HL-60/S4 (cell line): ENCODE measurements around the gene RPS6KA3.
"Not testable (repeated sequence)": the region's sequence is repeated elsewhere in the genome, so short reads cannot be mapped to it uniquely, and the experiment has no call there.

Experiments
- in situ Hi-C: fragments of 300-500 bp; cut with MboI; formaldehyde crosslinking; loops from 2 replicates; pipeline ENCODE4 v1.14.3; 2022; ENCODE audit warnings: low sequenced_read_pairs

RPS6KA3 gene

GRCh38 chrX:20265726-20266681, 705 bp downstream of the RPS6KA3 start:
- in situ Hi-C loops: no loop called here

- in situ Hi-C loops: no loop called here
These were observed 1.4 kb downstream of the RPS6KA3 start for GRCh38 chrX:20265221-20265725.

- in situ Hi-C loops: no loop called here
These were observed 3.2 kb downstream of the RPS6KA3 start for GRCh38 chrX:20263474-20263873.

GRCh38 chrX:20260885-20261284, 5.8 kb downstream of the RPS6KA3 start:
- in situ Hi-C loops: no loop called here

- in situ Hi-C loops: no loop called here
These were observed 11.9 kb downstream of the RPS6KA3 start for GRCh38 chrX:20254712-20255299.

- in situ Hi-C loops: no loop called here
These were observed 13.5 kb downstream of the RPS6KA3 start for GRCh38 chrX:20253232-20253543.

- in situ Hi-C loops: no loop called here
These were observed 14.1 kb downstream of the RPS6KA3 start for GRCh38 chrX:20252381-20253231.

- in situ Hi-C loops: no loop called here
These were observed 15.0 kb downstream of the RPS6KA3 start for GRCh38 chrX:20251691-20252090.

- in situ Hi-C loops: not testable (repeated sequence)
These were observed 16.6 kb downstream of the RPS6KA3 start for GRCh38 chrX:20250146-20250545.

GRCh38 chrX:20248592-20249192, 18.0 kb downstream of the RPS6KA3 start:
- in situ Hi-C loops: loop anchor here (25.0 kb wide), 1 partner anchor 189 kb away; no protein-coding TSS in a partner anchor

GRCh38 chrX:20244931-20245330, 21.8 kb downstream of the RPS6KA3 start:
- in situ Hi-C loops: loop anchor here (25.0 kb wide), 1 partner anchor 192 kb away; no protein-coding TSS in a partner anchor

GRCh38 chrX:20240201-20240600, 26.5 kb downstream of the RPS6KA3 start:
- in situ Hi-C loops: loop anchor here (25.0 kb wide), 1 partner anchor 197 kb away; no protein-coding TSS in a partner anchor

GRCh38 chrX:20237864-20238263, 28.8 kb downstream of the RPS6KA3 start:
- in situ Hi-C loops: loop anchor here (25.0 kb wide), 1 partner anchor 199 kb away; no protein-coding TSS in a partner anchor

- in situ Hi-C loops: loop anchor here (25.0 kb wide), 1 partner anchor 202 kb away; no protein-coding TSS in a partner anchor
These were observed 31.0 kb downstream of the RPS6KA3 start for GRCh38 chrX:20235755-20236154.

GRCh38 chrX:20233336-20233735, 33.4 kb downstream of the RPS6KA3 start:
- in situ Hi-C loops: loop anchor here (25.0 kb wide), 1 partner anchor 204 kb away; no protein-coding TSS in a partner anchor

GRCh38 chrX:20231598-20231997, 35.1 kb downstream of the RPS6KA3 start:
- in situ Hi-C loops: loop anchor here (25.0 kb wide), 1 partner anchor 206 kb away; no protein-coding TSS in a partner anchor

- in situ Hi-C loops: loop anchor here (25.0 kb wide), 1 partner anchor 207 kb away; no protein-coding TSS in a partner anchor
These were observed 36.3 kb downstream of the RPS6KA3 start for GRCh38 chrX:20230406-20230805.

- in situ Hi-C loops: loop anchor here (25.0 kb wide), 1 partner anchor 208 kb away; no protein-coding TSS in a partner anchor
These were observed 37.6 kb downstream of the RPS6KA3 start for GRCh38 chrX:20229155-20229554.

GRCh38 chrX:20228245-20228644, 38.5 kb downstream of the RPS6KA3 start:
- in situ Hi-C loops: loop anchor here (25.0 kb wide), 1 partner anchor 209 kb away; no protein-coding TSS in a partner anchor

- in situ Hi-C loops: loop anchor here (25.0 kb wide), 1 partner anchor 210 kb away; no protein-coding TSS in a partner anchor
These were observed 39.6 kb downstream of the RPS6KA3 start for GRCh38 chrX:20227116-20227515.
